Mesenchymal stem cell (in vitro differentiated cells and primary cell): ENCODE measurements around the gene NFATC4. TPM values are rescaled to one million over a fixed set of nuclear protein-coding genes. Genes with fewer than 3 reads are reported as not detected.
A peak's percentile ranks its signal among the peaks of the same experiment; 100 is the strongest.

Source experiments
- DNase-seq: peaks from one replicate; pipeline ENCODE4 v3.0.0-alpha.2; 2013
- H2AFZ ChIP-seq: one replicate; pipeline ENCODE4 v1.6.1; 2013; ENCODE audit warnings: low read depth, mild to moderate bottlenecking, control low read depth, inconsistent platforms, low read length, moderate library complexity
- H2AK5ac ChIP-seq: 2 replicates; pipeline ENCODE4 v1.6.1; 2013; ENCODE audit warnings: low read length, moderate library complexity, mild to moderate bottlenecking, inconsistent platforms; ENCODE audit not compliant: severe bottlenecking
- H2BK120ac ChIP-seq: one replicate; pipeline ENCODE4 v1.6.1; 2013; ENCODE audit warnings: low read depth, mild to moderate bottlenecking, inconsistent platforms, low read length, moderate library complexity
- H2BK12ac ChIP-seq, 2 experiments: one replicate each; pipeline ENCODE4 v1.6.1; 2013; ENCODE audit warnings: inconsistent platforms in 2 of 2, low read length in 2 of 2, mild to moderate bottlenecking in 2 of 2, moderate library complexity in 2 of 2, control low read depth in 1 of 2
- H2BK15ac ChIP-seq: one replicate; pipeline ENCODE4 v1.6.1; 2013; ENCODE audit warnings: mild to moderate bottlenecking, low read depth, inconsistent platforms; ENCODE audit not compliant: poor library complexity, severe bottlenecking
- H2BK5ac ChIP-seq: 2 replicates; pipeline ENCODE4 v1.6.1; 2013; ENCODE audit warnings: low read depth, mild to moderate bottlenecking, low read length, control low read depth, inconsistent platforms; ENCODE audit not compliant: poor library complexity, severe bottlenecking
- H3K14ac ChIP-seq, 2 experiments: one replicate each; pipeline ENCODE4 v1.6.1; 2013; ENCODE audit warnings: inconsistent platforms in 2 of 2, low read length in 2 of 2, control low read depth in 1 of 2, mild to moderate bottlenecking in 1 of 2, moderate library complexity in 1 of 2
- H3K18ac ChIP-seq, 2 experiments: one replicate each; pipeline ENCODE4 v1.6.1; 2013; ENCODE audit warnings: inconsistent platforms in 2 of 2, low read length in 2 of 2, control low read depth in 1 of 2, low read depth in 1 of 2, mild to moderate bottlenecking in 1 of 2
- H3K23ac ChIP-seq, 2 experiments: one replicate each; pipeline ENCODE4 v1.6.1; 2013; ENCODE audit warnings: inconsistent platforms in 2 of 2, low read length in 2 of 2, mild to moderate bottlenecking in 2 of 2, moderate library complexity in 2 of 2, control low read depth in 1 of 2
- H3K27ac ChIP-seq: 2 replicates; pipeline ENCODE4 v1.5.1; 2013; ENCODE audit warnings: mild to moderate bottlenecking, moderate library complexity, low read length, control low read depth, inconsistent platforms; ENCODE audit not compliant: poor library complexity, severe bottlenecking
- H3K27me3 ChIP-seq, 2 experiments: 2 replicates each; pipeline versions ENCODE4 v1.6.1 to v1.7.0; 2013; ENCODE audit warnings: low read length in 2 of 2, mild to moderate bottlenecking in 2 of 2, moderate library complexity in 2 of 2, control low read depth in 1 of 2, inconsistent platforms in 1 of 2; ENCODE audit not compliant: control insufficient read depth in 1 of 2, insufficient read depth in 1 of 2
- H3K36me3 ChIP-seq, 2 experiments: 2 replicates each; pipeline versions ENCODE4 v1.6.1 to v1.7.0; 2013; ENCODE audit warnings: low read length in 2 of 2, control low read depth in 1 of 2, inconsistent platforms in 1 of 2, low read depth in 1 of 2, mild to moderate bottlenecking in 1 of 2; ENCODE audit not compliant: insufficient read depth in 2 of 2, control insufficient read depth in 1 of 2
- H3K4ac ChIP-seq, 2 experiments: one replicate each; pipeline ENCODE4 v1.6.1; 2013; ENCODE audit warnings: inconsistent platforms in 2 of 2, low read length in 2 of 2, mild to moderate bottlenecking in 2 of 2, moderate library complexity in 2 of 2, control low read depth in 1 of 2, low read depth in 1 of 2
- H3K4me1 ChIP-seq: 2 replicates; pipeline ENCODE4 v1.6.1; 2013; ENCODE audit warnings: low read depth, low read length, control low read depth; ENCODE audit not compliant: control insufficient read depth, insufficient read depth
- H3K4me2 ChIP-seq: 2 replicates; pipeline ENCODE4 v1.6.1; 2013; ENCODE audit warnings: low read length, mild to moderate bottlenecking, inconsistent platforms; ENCODE audit not compliant: poor library complexity, severe bottlenecking
- H3K4me3 ChIP-seq, 2 experiments: 2 replicates each; pipeline versions ENCODE4 v1.5.1 to v1.7.0; 2013; ENCODE audit warnings: low read length in 2 of 2, mild to moderate bottlenecking in 2 of 2, control low read depth in 1 of 2, low read depth in 1 of 2; ENCODE audit not compliant: insufficient read depth in 1 of 2
- H3K79me1 ChIP-seq: replicated peaks from 2 replicates; pipeline ENCODE4 v1.6.1; 2013; ENCODE audit warnings: mild to moderate bottlenecking, control low read depth, low read length, inconsistent platforms; ENCODE audit not compliant: poor library complexity, severe bottlenecking
- H3K9ac ChIP-seq: 2 replicates; pipeline ENCODE4 v1.7.0; 2013; ENCODE audit warnings: mild to moderate bottlenecking, low read length, moderate library complexity
- H3K9me3 ChIP-seq: 2 replicates; pipeline ENCODE4 v1.7.0; 2013; ENCODE audit warnings: mild to moderate bottlenecking, low read length; ENCODE audit not compliant: control insufficient read depth
- H4K8ac ChIP-seq: one replicate; pipeline ENCODE4 v1.6.1; 2013; ENCODE audit warnings: inconsistent platforms, mild to moderate bottlenecking, low read length, moderate library complexity
- H4K91ac ChIP-seq: one replicate; pipeline ENCODE4 v1.6.1; 2013; ENCODE audit warnings: mild to moderate bottlenecking, low read length, inconsistent platforms
- WGBS: methylation state at CpG from one replicate; pipeline ENCODE4 v1.1.7; 2013; ENCODE audit warnings: mixed read lengths; 5-methylcytosine and 5-hydroxymethylcytosine counted together
- polyA plus RNA-seq, 2 experiments: library from polyadenylated mRNA; stranded (reverse); fragments of 200-250 nt; gene quantifications; one replicate each; pipeline ENCODE4 v1.2.3, GENCODE V29; 2013

Gene NFATC4
- polyA plus RNA-seq (2013, experiment 1 of 2): 51.4 TPM
- 48.4 TPM for polyA plus RNA-seq (2013, experiment 2 of 2)

DNA sequence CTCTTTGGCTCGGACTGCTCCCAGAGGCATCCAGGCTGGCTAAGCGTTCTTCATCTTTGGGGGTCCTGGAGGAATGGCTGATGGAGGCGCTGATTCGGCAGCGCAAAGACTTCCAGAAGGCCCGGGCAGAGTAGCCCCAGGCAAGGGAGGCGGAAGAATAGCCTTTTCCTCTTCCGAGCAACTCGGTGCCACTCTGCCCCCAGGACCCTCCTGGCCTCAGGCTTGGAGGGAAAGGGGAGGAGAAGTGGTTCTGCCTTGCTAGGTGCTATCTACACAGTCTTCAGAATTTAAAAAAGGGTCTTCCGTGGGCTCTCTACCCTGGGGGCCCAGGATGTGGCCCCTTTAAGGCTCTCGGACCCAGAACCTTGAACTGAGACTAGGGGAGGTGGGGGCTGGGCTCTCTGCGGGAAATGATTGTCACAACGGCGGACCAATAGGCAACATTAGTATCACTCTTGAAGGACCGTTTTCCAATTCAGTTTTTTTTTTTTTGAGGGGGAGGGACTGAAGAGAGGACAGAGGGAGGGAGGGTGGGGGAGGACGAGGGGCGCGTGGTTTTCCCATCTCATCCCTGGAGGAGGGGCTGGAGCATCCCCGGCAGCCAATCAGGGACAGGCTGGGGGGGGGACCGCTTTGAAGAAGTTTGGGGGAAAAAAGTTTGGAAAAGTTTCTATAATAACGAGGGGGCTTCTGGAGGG lies at the start of gene NFATC4:
TSS of gene NFATC4 (plus strand) at position 671 of the 698 bp plus-strand sequence. CDS start 157 bp downstream, outside the sequence.
- no peaks in the 10 kb centered on the region for H3K27me3 ChIP-seq
- peak within 1 kb of the TSS; percentile 100 for H2BK120ac ChIP-seq
- H3K4me3 ChIP-seq: peak within 1 kb of the TSS; percentile 81 to 89
- H3K79me1 ChIP-seq: peaks cover 12% of the 10 kb centered on the region
- DNase-seq: peak; percentile 98
- H2BK5ac ChIP-seq: peak within 1 kb of the TSS; percentile 73
- peak within 1 kb of the TSS; percentile 11 for H2AFZ ChIP-seq
- H4K8ac ChIP-seq: peak within 1 kb of the TSS; percentile 99
- no peaks in the 10 kb centered on the region for H3K9me3 ChIP-seq
- peak within 1 kb of the TSS; percentile 99 for H4K91ac ChIP-seq
- H3K4ac ChIP-seq: peak within 1 kb of the TSS; percentile 99
- H3K18ac ChIP-seq: peak within 1 kb of the TSS; percentile 96 to 98
- peak within 1 kb of the TSS; percentile 44 for H2AK5ac ChIP-seq
- H3K4me2 ChIP-seq: peak within 1 kb of the TSS; percentile 99
- peak within 1 kb of the TSS; percentile 54 to 90 for H3K23ac ChIP-seq
- peaks cover 17 to 29% of the 10 kb centered on the region in 2 experiments for H3K36me3 ChIP-seq
- peaks cover 33% of the 10 kb centered on the region for H3K4me1 ChIP-seq
- peak within 1 kb of the TSS; percentile 98 for H3K9ac ChIP-seq
- whole genome bisulfite sequencing: under 1% methylated on average over 17 of the region's 21 CpGs
- peak within 1 kb of the TSS; percentile 93 for H3K27ac ChIP-seq
- H2BK12ac ChIP-seq: peak within 1 kb of the TSS; percentile 83 to 94
- peak within 1 kb of the TSS; percentile 94 for H3K14ac ChIP-seq
- peak within 1 kb of the TSS; percentile 99 for H2BK15ac ChIP-seq

DNA sequence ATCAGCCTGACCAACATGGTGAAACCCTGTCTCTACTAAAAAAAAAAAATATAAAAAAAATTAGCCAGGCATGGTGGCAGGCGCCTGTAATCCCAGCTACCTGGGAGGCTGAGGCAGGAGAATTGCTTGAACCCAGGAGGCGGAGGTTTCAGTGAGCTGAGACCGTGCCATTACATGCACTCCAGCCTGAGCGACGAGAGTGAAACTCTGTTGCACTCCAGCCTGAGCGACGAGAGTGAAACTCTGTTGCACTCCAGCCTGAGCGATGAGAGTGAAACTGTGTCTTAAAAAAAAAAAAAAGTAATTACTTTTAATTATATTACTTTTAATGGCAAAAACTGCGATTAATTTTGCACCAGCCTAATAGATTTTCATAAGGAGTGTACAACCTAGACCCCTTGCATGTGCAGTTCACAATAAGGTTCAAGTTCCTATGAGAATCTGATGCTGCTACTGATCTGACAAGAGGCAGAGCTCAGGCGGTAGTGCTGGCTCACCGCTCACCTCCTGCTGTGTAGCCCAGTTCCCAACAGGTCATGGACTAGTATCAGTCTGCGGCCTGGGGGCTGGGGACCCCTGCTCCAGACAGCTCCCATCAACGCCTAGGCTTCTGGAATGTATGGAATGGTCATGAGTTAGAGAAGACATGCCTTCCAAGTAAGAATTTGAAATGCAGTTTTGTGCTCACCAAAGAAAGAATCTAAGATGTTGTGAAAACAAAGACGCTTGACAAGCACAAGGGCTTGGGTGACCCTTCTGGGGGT lies 46.6 kb upstream of the NFATC4 start:
- Histone ChIP-seq H3K4me1 (peaks cover 6% of the 10 kb centered on the region), H3K18ac (no peak overlapping the region), H2AFZ (no peak overlapping the region), H3K4me3 (no peak overlapping the region), H4K8ac (no peak overlapping the region), H2BK12ac (no peak overlapping the region), H3K27ac (no peak overlapping the region), H3K9ac (no peak overlapping the region), H3K79me1 (no peaks in the 10 kb centered on the region), H3K9me3 (no peaks in the 10 kb centered on the region), H3K14ac (no peak overlapping the region), H3K36me3 (no peaks in the 10 kb centered on the region), H3K27me3 (peaks cover 4 to 61% of the 10 kb centered on the region in 2 experiments), H2BK5ac (no peak overlapping the region), H2AK5ac (no peak overlapping the region), H2BK120ac (no peak overlapping the region), H3K4ac (no peak overlapping the region), H2BK15ac (no peak overlapping the region), H3K4me2 (no peak overlapping the region), H3K23ac (no peak overlapping the region), H4K91ac (no peak overlapping the region)
- 74% methylated on average over 11 of the region's 14 CpGs for WGBS
- no peak for DNase-seq

- Histone ChIP-seq H3K27ac (no peak overlapping the region), H3K36me3 (no peaks in the 10 kb centered on the region), H4K8ac (no peak overlapping the region), H3K79me1 (no peaks in the 10 kb centered on the region), H2BK5ac (no peak overlapping the region), H3K9me3 (no peaks in the 10 kb centered on the region), H2BK15ac (no peak overlapping the region), H3K27me3 (peaks cover 4 to 61% of the 10 kb centered on the region in 2 experiments), H3K14ac (no peak overlapping the region), H3K4me1 (peaks cover 6% of the 10 kb centered on the region), H3K18ac (no peak overlapping the region), H2BK12ac (no peak overlapping the region), H2AK5ac (no peak overlapping the region), H3K9ac (no peak overlapping the region), H3K4ac (no peak overlapping the region), H2AFZ (no peak overlapping the region), H4K91ac (no peak overlapping the region), H2BK120ac (no peak overlapping the region), H3K23ac (no peak overlapping the region), H3K4me2 (no peak overlapping the region), H3K4me3 (no peak overlapping the region)
- 78% methylated on average over 10 of the region's 10 CpGs for WGBS
- DNase-seq: no peak
Observed at GRCh38 chr14:24322672-24323071, 45.3 kb upstream of the NFATC4 start.

- no peak overlapping the region for H2AFZ ChIP-seq
- no peak overlapping the region for H4K91ac ChIP-seq
- peaks cover 6% of the 10 kb centered on the region for H3K4me1 ChIP-seq
- H3K4ac ChIP-seq: no peak overlapping the region
- no peak overlapping the region for H3K27ac ChIP-seq
- no peak overlapping the region for H2BK12ac ChIP-seq
- no peaks in the 10 kb centered on the region for H3K9me3 ChIP-seq
- H3K27me3 ChIP-seq: peaks cover 4 to 54% of the 10 kb centered on the region in 2 experiments
- no peaks in the 10 kb centered on the region for H3K79me1 ChIP-seq
- H2AK5ac ChIP-seq: no peak overlapping the region
- H3K4me2 ChIP-seq: no peak overlapping the region
- H3K14ac ChIP-seq: no peak overlapping the region
- no peak overlapping the region for H3K4me3 ChIP-seq
- DNase-seq: no peak
- no peak overlapping the region for H3K9ac ChIP-seq
- 49% methylated on average over 3 of the region's 3 CpGs for WGBS
- no peak overlapping the region for H2BK15ac ChIP-seq
- H4K8ac ChIP-seq: no peak overlapping the region
- no peak overlapping the region for H2BK5ac ChIP-seq
- no peaks in the 10 kb centered on the region for H3K36me3 ChIP-seq
- no peak overlapping the region for H3K18ac ChIP-seq
- H3K23ac ChIP-seq: no peak overlapping the region
- H2BK120ac ChIP-seq: no peak overlapping the region
Observed at GRCh38 chr14:24323341-24323740, 44.6 kb upstream of the NFATC4 start.
